CD4-positive, alpha-beta T cell treated with Interleukin-1 beta for 1 hour (primary cell): ENCODE results near the gene MYH13.
"Not testable (repeated sequence)": the region's sequence is repeated elsewhere in the genome, so short reads cannot be mapped to it uniquely, and the experiment has no call there.

ENCODE experiments used
- DNase-seq, 2 donors: peaks; one replicate each; pipeline ENCODE4 v3.0.0-alpha.2; 2020 to 2022

MYH13 gene

GRCh38 chr17:10295728-10296343 lies 77.0 kb downstream of the MYH13 start:
- peak in 1 of 2 donors; percentile 21 for DNase-seq

- DNase-seq: no peak
These were observed 78.6 kb downstream of the MYH13 start for GRCh38 chr17:10294180-10294579.

DNA sequence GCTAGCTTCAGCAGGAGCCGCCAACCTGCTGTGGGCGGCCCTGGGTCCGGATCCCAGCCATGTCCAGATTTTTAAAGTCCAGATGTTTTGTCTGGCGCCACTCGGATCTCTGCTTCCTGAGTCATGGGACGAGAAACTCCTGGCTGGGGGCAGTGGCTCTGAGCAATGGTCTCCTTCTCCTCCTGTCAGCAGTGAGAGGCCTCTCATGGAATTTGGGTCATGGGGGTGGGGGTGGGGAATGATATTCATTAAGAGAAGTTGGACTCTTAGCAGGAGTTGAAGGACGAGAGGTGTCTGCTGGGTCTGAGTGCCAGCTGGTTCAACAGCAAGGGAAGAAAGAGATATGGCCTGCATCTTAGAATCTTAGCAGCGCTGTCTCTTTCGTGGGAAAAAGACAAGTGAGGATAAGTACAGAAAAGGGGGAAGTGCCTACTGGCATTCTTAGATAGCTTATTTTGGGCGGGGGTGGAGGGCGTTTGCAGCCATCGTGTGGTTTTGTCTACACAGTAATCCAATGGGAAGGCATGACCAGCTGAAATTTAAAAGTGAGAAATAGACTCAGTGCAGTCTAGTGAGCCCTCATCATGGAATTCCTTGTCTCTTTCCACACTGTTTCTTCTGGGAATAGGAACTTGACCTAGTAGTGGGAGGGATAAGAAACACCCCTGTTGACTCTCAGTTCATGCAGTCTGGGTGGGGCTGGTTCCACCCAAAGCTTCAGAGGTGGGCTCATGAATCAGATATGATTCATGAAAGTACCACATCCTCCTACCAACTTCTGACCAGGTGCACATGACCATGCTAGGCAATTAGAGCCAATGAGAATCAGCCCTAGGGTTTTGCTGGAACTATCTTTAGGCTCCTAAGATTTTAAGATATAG lies 80.5 kb downstream of the MYH13 start:
- no peak for DNase-seq

- not testable (repeated sequence) for DNase-seq
These were observed 81.2 kb downstream of the MYH13 start for GRCh38 chr17:10291576-10291975.

- DNase-seq: no peak
These were observed 82.8 kb downstream of the MYH13 start for GRCh38 chr17:10290041-10290440.

DNA sequence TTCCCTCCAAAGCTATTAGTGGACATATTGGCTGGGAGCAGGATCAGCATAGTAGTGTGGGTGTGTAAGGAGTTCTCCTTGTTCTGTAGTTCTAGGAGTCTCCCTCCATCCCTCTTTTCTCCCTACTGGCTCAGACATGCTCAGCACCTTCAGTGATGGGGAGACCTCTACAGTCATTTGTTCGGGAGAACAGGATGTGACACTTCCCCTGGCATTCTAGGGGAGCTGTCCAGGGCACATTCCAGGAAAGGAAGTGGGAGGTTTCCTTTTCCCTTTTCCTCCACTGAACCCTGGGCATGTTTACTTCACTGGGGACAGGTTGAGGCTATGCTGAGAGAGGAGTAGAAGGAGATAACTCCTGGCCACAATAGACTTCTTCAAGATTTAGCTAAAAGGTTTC lies 86.5 kb downstream of the MYH13 start:
- no peak for DNase-seq

- DNase-seq: no peak
These were observed 86.9 kb downstream of the MYH13 start for GRCh38 chr17:10285896-10286295.

- DNase-seq: no peak
These were observed 92.7 kb downstream of the MYH13 start for GRCh38 chr17:10280068-10280467.

- no peak for DNase-seq
These were observed 94.6 kb downstream of the MYH13 start for GRCh38 chr17:10278218-10278617.

DNA sequence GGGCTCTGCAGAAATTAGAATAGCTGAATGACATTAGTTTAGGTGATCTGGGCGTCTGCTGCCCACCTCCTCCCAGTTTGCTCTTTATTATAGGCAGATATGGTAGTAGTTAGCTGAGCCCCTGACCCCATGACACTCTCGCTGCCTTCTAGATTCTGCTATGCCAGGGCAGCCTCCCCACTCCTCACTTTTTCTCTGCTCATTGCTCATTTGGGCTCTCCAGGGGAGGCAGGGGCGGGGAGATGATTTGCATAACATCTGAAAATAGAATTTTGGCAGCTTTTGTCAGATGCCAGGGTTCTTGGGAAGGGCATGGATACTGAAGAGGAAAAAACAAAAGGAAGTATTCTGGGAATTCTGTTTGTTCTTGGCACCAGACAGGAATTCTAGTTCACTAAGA lies 96.4 kb downstream of the MYH13 start:
- no peak for DNase-seq

GRCh38 chr17:10275418-10275817 lies 97.4 kb downstream of the MYH13 start:
- no peak for DNase-seq

DNA sequence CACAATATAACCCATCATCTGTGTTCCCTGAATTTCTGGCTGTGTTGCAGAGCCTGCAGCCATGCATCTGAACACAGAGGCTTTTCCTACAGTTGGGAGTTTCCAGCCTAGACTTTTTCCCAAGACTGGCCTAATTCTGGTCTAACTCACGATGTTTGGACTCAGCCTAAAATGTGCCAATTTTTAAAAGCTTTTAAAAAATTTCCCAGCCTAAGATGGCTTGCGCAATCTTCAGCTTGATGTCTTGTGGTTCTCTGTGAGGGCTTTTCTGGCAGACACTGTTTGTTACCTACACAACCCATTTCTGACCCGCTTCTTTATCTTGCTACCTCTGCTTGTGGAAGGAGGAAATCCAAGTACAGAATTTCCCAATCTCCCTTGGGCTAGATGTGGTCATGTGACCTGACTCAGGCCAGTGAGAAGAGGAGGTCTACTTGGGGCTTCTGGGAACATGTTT lies 101.7 kb downstream of the MYH13 start:
- no peak for DNase-seq

- DNase-seq: no peak
These were observed 102.5 kb downstream of the MYH13 start for GRCh38 chr17:10270258-10270657.

DNA sequence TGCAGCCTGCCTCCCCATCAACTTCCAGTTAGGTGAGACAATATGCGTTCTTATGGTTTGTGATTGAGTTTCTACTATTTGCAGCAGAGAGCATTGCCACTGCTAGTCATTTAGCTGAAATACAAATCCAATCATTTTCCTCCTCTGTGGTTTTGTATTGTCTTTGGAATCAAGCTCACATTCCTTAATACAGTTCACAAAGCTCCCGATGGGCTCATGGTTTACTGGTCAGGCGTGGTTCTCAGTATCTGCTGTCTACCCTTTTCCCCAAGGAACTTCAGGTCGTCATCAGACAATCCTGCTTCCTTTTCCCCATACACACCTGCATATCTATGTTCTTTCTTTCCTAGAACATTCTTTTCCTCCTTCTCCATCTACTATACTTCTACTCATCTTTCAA lies 104.8 kb downstream of the MYH13 start:
- DNase-seq: no peak

GRCh38 chr17:10266296-10266876 lies 106.4 kb downstream of the MYH13 start:
- DNase-seq: no peak

DNA sequence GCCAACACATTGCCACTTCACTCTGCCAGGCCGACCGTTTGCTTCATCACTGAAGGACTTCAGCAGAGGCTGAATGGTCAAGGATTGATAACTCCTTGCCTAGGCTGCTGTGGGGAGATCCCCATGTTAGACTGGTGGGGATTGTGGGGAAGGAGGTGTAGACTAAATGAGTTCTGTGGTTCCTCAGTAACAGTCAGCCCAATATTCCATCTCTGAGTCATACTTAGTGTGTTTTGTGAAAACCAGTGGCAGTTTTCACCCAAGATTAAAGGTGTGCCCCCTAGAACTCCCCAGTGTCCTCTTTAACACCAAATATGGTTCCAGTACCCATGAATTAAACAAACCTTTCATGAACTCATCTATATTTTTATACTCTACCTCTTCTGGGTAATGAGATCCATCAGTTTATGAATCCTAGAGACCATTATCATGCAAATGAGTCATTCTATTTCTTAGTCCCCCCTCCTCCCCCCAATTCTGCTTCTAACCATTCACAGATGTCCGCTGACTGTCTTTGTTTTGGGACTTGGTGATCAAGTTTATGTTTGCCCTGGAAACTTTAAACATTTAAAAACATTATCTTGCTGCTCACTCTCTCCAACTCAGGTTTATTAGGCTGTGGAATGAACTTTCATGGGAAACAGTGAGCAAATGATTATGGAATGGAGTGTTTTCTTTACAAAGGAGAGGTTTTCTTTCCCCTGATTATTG lies 107.6 kb downstream of the MYH13 start:
- no peak for DNase-seq

- no peak for DNase-seq
These were observed 108.8 kb downstream of the MYH13 start for GRCh38 chr17:10264051-10264450.

- no peak for DNase-seq
These were observed 110.4 kb downstream of the MYH13 start for GRCh38 chr17:10262451-10262850.

- DNase-seq: no peak
These were observed 111.7 kb downstream of the MYH13 start for GRCh38 chr17:10261098-10261497.

GRCh38 chr17:10251212-10251948 lies 121.4 kb downstream of the MYH13 start:
- no peak for DNase-seq
